HCEC 1CT (cell line): ENCODE data around the gene ANKRD6.

Source experiments
- DNase-seq: peaks from one replicate; pipeline ENCODE4 v3.0.0-alpha.2; 2017

ANKRD6 gene

DNA sequence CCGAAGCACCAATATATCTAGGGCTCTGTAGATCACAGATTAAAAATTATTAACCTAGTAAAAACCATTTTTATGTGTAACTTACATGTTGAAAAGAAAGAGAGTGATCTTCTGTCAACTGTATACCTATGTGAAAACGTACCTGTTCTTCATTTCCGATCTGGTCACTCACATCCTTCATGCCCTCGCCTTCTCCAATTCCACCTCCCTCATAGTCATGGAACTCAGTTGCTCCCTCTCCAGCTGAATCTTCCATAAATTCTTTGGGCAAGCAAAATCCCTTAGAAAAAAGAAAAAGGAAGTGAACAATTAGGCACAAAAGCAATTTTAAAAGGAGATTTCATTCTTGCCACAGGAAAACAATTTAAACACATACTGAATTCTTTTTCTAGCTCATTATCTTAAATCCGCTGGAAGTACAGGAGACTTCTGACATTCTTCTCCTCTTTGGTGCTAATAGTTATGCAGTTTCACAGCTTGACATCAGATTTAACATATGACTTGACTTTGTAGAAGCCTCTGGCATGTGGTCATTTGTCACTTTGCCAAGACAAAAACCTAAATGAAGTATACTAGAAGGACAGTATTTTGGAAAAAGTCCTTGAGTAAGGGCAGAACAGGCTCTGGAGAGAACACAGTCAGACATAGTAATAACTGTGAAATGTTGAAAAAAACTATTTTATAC is 235.1 kb downstream of the ANKRD6 start:
- DNase-seq, result no peak

DNA sequence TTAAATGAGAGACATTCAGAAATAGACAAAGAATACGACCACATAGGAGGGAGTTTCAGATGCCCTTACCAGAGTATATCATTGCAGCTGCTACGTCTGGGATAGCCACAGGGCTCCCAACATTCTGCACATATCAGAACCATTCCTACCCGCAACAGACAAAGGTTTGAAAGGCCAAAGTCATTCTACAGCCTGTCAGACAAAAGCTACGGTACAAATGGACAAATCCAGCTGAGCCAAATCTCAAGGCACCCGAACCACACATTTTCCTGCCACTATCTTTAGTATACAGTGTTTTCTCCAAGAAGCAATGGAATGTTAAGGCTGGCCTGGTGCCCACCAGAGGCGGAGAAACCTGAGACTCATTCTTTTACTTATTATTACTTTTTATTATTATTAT is 236.1 kb downstream of the ANKRD6 start:
- DNase-seq, result no peak

GRCh38 chr6:89670935-89671565 is 238.1 kb downstream of the ANKRD6 start:
- no peak for DNase-seq

DNA sequence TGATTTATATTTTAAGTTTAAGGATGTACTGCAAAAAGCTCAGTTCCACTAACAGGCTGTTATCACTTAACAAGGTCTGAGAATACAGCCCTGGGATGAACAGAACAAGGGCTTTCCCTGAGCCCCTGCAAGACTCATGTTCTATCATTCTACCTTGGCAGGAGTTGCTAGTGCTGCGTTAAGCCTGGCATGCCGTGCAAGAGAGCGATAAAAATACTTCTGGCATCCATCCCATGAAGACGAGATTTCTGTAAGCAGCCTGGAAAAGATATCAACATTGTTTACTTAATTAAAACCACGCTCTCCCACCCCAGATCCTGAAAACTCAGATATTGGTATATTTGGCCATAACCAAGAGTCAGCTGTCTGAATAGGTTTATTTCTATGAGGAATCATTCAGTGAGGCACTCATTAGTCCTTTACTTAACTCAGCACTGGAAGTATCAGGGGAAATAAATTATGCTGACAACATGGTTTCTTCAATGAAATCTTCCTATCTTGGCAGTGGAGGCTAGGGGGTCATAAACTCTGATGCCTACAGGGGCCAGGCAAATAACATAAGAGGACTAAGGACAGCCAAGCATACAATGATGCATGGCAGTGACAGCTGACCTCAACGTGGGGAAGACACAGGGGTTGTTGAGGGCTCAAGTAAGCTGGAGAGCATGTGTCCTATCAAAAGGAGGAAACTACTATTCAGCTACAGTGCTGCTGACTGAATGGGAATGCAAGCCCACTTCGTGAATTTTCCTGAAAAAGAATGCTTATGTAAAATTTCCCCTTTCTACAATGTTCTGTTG is 243.2 kb downstream of the ANKRD6 start:
- no peak for DNase-seq

DNA sequence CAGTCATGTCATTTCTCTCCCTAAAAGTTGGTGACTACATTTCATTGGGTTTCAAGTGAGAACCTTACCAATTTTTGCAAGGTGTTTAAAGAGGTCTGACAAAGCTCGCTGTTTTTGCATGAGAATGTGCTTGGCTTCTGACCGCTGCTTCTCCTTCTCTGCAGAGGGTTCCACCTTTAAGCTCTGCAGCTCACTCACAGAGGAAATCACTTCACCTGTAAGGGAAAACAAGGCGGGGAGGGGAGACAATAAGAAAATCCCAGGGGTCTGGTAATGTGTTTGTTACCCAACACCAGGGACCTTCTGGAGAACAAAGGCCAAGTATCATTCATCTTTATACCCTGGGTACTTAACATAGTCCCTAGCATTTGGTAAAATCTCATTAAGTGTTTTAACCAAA is 245.6 kb downstream of the ANKRD6 start:
- no peak for DNase-seq

DNA sequence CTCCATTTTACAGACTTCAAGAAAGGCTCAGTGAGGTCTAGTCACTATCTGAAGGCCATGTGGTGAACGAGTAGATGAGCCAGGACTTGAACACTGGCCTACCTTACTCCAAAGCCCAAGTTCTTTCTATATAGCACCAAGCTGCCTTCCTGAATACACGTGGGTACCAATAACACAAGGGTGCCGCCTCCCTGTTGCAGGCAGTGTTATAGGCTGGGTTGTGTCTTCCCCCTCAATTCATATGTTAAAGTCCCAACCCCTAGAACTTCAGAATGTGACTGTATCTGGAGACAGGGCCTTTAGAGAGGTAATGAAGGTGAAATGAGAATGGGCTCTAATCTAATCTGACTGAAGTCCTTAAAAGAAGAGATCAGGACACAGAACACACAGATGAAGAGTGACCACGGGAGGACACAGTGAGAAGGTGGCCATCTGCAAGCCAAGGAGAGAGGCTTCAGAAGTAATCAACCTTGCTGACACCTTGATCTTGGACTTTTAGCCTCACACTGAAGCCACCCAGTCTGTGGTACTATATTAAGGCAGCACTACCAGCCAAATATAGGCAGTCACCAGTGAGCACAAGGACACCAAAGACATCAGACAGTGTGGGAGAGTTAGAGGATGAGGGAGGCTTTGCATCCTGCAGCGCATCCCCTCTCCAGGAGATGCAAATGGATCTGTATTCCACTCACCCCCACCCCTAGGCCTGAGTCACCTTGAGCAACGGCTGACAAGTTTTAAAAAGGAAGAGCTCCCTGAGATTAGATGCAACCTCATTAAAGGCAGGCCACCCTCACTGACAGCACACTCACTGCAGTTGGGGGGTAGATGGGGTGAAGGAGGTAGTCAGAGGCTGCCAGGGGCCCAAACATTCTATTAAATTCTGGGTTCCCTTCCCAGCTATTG is 246.5 kb downstream of the ANKRD6 start:
- no peak for DNase-seq

DNA sequence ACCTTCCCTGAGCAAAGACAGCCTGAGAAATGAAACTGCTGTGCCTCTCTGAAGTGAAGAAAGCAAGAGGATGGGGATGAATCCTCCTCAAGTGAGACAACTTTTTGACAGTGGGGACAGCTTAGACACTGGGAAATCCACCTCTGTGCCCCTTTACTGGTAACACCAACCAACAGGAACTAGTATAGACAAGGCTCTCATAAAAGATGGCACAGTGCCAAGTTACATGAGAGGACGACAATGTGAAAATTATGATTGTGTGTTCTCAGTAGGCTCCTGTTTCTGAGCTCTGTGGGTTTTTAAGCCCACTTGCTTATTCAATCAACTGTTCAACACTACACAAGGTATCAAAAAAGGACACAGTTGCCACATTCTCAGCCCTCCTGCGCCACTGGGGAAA is 247.2 kb downstream of the ANKRD6 start:
- no peak for DNase-seq

GRCh38 chr6:89680551-89680950 is 247.6 kb downstream of the ANKRD6 start:
- no peak for DNase-seq

DNA sequence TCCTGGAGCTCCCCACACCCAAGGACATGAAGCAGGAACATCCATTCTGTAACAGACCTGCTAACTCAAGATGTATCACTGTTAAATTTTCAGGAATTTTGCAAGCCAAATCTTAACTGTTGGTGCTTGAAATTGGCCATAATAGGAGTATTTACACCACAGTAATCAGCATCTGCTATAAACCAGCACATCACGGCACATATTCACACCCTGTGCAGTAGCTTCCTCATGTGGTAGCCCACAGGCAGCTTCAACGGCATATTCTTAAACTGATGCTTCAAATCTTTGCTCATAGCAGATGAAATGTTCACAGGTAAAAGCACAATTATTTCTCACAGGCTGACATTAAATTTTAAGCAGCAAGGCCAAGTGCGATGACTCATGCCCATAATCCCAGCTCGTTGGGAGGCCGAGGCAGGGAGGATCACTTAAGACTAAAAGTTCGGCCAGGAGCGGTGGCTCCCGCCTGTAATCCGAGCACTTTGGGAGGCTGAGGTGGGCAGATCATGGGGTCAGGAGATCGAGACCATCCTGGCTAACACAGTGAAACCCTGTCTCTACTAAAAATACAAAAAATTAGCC is 249.1 kb downstream of the ANKRD6 start:
- no peak for DNase-seq

DNA sequence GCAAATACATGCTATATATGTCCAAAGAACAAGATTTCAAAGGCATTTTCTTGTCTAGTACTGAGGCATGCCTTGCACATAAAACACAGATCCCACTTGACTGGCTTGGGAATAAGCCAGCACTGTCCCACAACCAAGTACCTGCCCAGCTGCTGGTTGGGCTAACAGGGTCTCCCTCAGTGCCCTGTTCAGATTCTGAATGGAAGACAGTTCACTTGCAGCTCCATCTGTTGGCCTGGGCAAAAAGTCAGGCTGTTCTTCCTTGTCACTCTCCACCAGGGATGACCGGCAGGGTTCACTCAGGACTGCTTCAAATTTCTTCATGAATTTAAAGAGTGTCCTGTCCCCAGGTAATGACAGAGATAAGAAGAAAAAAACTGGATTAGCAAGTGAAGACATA is 250.0 kb downstream of the ANKRD6 start:
- DNase-seq, result no peak
